Kidney glomerular epithelial cell (primary cell): Measurements from ENCODE around the gene BARHL2.

Experiments
- DNase-seq: peaks from one replicate; lab custom pipeline; 2025; lab: John Stamatoyannopoulos, UW

The BARHL2 gene

DNA sequence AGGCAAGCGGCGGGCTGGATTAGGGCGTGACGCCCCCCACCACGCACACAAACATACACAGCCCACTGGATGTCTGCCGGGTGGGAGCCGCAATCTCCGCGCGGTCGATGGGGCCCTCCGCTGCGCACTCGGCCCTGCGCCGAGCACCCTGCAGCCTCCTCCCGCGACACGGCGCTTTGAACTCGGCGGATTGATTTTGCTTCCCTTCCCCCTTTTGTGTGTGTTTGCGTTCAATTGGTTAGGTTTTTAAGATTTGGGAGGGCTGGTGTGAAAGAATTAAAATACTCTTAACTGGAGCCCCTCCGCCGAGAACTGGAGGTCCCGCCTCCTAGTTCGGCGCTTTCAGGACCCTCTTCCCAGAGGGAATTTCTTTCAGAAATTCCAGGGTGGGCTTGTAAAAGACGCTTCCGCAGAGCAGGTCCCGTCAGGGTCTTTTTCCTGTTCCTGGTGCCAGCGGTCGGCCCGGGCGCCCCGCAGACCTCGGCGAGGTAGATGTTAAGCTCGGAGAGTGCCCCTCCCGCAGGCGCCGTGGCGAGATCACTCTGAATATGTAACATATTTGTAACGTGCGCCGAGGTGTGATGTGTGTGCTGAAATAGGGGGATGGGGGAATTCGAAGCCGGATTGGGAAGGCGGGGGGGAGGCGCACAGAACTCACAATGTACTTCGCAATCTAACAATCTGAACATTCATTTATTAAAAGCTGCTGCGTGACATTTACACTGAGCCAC, 8.0 kb upstream of the BARHL2 start:
- no peak for DNase-seq

DNA sequence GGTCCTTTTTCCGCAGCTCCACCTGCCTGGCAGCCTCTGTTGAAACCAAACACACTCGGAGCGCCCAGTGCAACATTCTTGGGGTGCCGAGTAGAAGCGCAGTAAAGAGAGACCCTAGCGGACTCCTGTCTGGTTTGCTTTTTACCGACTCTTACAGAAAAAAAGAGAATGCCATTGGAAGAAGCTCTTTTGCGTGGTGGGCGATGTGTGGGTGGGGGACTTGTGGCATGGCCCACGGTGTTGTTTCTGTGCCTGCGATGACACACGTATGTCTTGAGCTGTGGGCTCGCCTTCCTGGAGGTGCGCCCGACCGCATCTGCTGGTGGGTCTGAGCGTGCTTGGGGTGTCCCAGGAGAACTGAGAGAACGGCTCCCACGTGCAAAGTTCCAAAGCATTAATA, 7.3 kb upstream of the BARHL2 start:
- DNase-seq: no peak

- DNase-seq: no peak
These were observed 6.5 kb upstream of the BARHL2 start for GRCh38 chr1:90723590-90724108.

GRCh38 chr1:90722874-90723589, 5.9 kb upstream of the BARHL2 start:
- no peak for DNase-seq

DNA sequence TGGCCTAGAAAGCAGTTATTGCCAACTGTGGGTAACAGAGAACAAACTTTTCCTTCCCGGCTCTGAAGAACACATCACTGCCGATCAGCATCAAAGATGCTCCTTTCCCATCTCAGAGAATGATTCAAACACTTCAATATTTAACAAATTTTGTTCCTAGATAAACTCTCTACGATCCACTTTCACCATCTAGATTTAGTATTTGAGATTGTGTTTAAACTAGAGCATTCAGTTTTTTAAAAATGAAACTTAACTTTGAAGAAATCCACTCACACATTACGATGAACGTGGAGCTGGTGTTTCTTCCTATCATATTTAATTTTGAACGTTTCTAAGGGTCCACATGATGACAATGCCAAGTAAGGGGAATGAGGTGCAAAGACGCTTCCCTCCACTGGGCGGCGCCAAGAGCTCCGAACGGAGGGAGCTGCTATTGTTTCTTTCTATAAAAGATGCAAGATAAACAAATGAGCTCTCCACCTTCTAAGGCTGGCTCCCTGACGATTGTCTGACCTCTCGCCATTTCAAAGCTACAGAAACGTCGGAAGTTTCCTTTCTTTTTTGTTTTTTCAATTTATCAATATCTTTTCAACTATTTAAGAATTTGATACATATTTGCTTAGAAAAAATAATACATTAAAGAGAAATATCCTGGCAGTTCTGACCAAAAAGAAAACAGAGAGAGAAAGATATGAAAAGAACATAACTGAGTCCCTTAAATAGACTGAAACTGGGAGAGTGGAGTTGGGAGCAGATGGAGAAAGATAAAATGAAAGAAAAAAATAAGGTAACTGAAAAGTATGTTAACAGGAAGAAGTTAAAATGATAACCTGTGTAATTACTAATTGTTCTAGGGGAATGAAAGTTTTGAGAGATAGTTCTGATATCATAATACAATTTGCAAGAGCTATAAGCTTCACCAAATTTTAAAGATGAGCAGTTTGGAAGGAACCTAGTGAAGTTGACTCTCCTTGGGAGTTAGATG, 4.4 kb upstream of the BARHL2 start:
- DNase-seq: peak; percentile 41

- DNase-seq: no peak
These were observed 3.1 kb upstream of the BARHL2 start for GRCh38 chr1:90720145-90720636.

DNA sequence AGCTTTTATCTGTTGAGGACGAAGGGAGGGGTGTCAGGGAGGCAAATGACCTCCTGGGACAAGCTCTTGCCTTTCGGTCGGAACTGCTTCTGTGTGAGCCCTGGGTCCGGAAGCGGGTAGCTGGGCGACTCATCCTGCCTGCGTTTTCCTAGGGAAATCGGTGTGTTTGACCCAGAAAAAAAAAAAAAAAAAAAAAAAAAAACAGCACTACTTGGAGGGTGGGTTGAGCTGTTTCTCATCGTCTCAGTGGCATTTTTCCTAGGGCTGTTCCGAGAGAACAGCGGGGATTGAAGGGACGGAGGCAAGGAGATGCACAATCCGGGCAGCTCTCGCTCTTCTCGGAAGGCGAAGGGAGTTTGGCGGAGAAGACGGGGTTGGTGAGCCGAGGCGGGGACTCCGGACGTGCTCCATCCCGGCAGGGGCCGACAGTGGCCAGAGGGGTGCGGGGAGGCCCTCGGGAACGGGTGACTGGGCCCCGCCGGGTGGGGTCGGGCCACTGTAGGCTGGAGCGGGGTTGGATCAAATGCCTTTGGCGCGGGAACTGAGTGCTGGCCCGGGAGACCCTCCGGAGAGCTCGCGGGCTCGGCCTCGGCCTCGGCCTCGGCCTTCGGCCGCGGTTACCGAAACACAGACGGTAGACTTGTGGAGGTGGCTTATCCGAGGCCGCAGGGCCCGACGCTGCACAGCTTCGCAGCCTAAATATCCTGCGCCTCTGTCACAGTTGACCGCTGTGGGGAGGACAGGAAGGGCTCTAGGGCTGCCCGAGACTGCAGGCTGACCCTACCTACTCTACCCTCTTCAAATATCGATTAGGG, 2.4 kb upstream of the BARHL2 start:
- no peak for DNase-seq

DNA sequence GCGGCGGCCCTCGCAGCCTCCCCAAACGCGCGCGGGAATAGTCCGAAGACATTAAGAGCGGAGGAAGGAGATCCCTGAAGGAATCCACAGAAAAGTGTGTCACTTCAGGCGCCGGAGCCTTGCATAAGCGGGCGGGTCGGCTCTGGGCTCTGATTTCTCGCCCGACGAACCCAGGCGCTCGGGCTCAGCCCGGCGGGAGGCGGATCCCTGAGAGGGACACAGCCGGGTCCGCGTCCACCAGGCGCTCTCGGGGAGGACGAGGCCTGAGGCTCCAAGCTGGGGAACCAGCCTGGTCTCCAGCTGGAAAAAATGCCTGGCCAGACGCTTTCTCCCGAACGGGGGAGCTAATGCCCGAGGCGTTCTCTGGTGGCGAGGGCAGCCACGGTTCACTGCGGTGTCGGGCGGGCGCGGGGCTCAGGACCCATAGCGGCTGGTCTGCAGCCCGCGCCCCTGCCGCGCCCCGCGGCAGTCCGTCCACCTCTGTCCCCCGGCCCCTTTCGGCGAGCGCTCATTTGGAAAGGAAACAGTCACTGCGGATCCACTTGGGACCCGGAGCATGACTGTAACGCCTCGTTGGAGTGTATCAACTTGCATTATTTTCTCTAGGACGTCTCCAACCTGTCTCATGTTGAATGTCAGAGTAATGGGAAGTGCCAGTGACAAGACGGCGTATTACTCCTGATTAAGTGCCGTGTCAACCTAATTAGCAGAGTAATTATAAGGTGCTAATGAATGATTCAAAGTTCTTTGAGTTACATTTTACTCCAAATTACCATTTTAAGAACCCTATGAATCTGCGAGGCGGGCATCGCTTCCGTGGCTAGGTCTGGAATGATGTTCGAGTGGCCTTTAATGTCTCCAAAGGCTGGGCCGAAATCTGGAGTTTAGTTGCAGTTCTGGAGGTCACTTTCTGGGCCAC, 1.6 kb upstream of the BARHL2 start:
- no peak for DNase-seq

- DNase-seq: no peak
These were observed 736 bp upstream of the BARHL2 start for GRCh38 chr1:90717665-90718410.

DNA sequence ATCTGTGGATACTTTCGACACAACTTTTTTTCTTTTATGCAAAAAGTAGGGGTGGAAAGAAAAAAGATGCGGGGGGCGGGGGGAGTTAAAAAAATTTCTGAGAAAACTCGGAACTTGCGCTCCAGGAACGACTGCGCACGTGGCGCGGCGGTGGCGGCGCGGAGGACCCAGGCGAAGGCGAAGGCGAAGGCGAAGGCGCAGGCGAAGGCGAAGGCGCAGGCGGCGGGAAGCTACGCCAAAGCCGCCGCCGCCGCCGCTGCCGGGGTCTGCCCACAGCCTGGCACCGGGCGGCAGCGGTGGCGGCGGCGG, 208 bp upstream of the BARHL2 start:
- no peak for DNase-seq

DNA sequence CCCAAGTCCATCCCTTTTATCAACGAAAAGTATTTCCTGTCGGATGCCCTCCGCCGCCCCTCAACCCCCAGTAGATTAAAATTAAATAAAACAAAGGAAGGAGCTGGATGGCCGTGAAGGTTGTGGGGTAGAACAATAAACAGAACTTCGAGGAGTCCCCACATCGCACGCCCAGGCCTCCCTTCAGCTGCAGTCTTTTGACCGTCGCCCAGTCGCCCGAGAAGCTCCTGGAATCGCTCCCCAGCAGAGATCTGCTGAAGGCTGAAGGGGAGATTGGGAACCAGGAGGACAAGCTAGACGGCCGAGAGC, 905 bp downstream of the BARHL2 start:
- no peak for DNase-seq

DNA sequence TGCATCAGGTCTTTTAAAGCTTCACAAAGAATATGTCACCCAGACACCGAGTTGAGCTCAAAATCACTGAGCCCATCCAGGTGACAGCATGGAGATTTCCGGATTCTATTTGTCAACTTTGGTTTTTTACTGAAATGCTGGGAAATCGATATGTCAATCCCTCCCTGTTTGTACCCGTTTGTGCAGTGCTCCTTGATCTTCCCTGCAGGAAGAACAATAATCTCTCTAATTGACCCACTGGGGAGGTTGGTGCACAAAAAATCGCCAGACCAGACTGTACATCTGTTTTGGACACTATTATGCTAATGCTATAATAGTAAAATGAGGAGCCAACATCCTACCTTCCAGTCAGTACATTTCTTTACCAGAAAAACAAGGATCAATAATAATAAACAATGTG, 1.8 kb downstream of the BARHL2 start:
- no peak for DNase-seq

- DNase-seq: no peak
These were observed 2.6 kb downstream of the BARHL2 start for GRCh38 chr1:90714521-90714951.

DNA sequence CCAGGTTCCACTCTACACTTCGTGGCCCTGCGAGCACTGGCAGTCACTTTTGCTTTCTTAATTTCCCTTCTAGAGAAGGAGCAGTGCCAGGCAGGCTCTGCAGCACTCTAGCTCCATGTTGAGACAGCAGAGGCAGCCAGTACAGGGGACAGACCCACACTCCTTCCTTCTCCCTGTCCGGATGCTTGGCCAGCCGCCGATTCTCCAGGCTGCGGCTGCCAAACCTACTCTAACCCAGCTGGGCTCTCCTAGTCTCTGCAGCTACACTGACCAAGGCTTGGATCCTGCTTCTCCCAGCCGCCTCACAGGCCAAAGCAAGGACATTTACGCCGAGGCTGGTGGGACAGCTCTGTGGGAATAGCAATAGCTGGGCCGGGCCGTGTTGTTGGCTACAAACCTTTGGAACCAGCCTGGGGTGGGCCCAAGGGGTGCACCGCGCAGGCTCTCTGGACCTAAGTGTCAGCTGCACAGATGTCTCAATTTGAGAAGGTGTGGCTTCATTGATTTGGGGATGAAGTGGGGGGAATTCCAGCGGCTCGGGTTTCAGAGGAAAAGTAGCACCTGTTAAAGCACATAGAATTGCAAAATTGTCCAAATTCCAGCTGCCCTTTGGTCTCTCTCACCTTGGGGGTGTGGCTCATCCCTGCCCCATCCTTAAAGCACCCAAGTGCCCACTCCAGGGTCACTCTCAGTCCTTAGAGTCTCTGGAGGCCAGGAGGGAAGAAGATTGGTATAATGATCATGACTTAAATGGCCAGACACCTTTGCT, 3.2 kb downstream of the BARHL2 start:
- no peak for DNase-seq

- no peak for DNase-seq
These were observed 4.0 kb downstream of the BARHL2 start for GRCh38 chr1:90712915-90713730.

GRCh38 chr1:90712153-90712856, 4.8 kb downstream of the BARHL2 start:
- DNase-seq: no peak

DNA sequence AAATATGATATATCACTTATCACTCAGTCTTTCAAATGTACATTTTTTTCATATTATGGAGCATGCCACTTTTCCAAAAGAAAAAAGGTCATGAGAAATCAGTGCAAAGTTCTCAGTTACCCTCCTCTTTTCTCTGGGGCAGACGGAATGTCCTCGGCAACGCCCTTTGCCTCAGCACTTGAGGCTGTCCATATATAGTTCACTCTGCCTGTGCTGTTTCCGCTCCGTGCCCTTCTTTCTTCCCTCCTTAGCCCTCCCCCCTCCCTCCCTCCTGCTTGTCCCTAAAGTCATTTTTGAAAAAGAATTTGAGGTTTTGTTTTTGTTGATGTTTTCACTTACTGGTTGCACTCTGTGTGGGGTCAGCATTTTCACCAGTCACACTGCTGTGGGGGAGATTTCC, 5.4 kb downstream of the BARHL2 start:
- DNase-seq: no peak
